K562 (cell line): ENCODE measurements around the gene WNT3. TPM values are rescaled to one million over a fixed set of nuclear protein-coding genes. Genes with fewer than 3 reads are reported as not detected.

Experiments used
- DPF2 ChIP-seq: fragments of 450-650 bp; IDR thresholded peaks from 2 replicates; pipeline ENCODE4 v1.6.1; 2016
- NCOA4 ChIP-seq: fragments of 450-650 bp; IDR thresholded peaks from 2 replicates; pipeline ENCODE4 v1.6.1; 2018; ENCODE audit warnings: mild to moderate bottlenecking; ENCODE audit not compliant: partially characterized antibody
- NRF1 ChIP-seq, 2 experiments: fragments of 450-650 bp; IDR thresholded peaks in 1 of 2; conservative IDR thresholded peaks in 1 of 2; 2 replicates each; pipeline ENCODE4 v1.6.1; 2014; ENCODE audit warnings: mild to moderate bottlenecking in 2 of 2
- OTX1 ChIP-seq: fragments of 450-650 bp; formaldehyde crosslinking; IDR thresholded peaks from 2 replicates; pipeline ENCODE4 v1.4.0; 2022; ENCODE audit warnings: mild to moderate bottlenecking
- TAF7 ChIP-seq: fragments of 450-650 bp; IDR thresholded peaks from 2 replicates; pipeline ENCODE4 v1.6.1; 2016; ENCODE audit warnings: missing genetic modification characterization, missing compliant biosample characterization
- VEZF1 ChIP-seq: fragments of 200-800 bp; sonication (Bioruptor generic); IDR thresholded peaks from 2 replicates; pipeline ENCODE4 v1.6.1; 2017; ENCODE audit warnings: missing genetic modification characterization, missing compliant biosample characterization
- ZNF592 ChIP-seq: fragments of 450-650 bp; IDR thresholded peaks from 2 replicates; pipeline ENCODE4 v1.6.1; 2017; ENCODE audit warnings: antibody characterized with exemption, mild to moderate bottlenecking
- ZNF609 ChIP-seq: sonication (generic); formaldehyde crosslinking; IDR thresholded peaks from 2 replicates; pipeline ENCODE4 v1.8.1; 2023; ENCODE audit warnings: missing genetic modification reagents, mild to moderate bottlenecking, borderline replicate concordance
- ZNF778 ChIP-seq: fragments of 450-650 bp; formaldehyde crosslinking; IDR thresholded peaks from 2 replicates; pipeline ENCODE4 v1.4.0; 2020; ENCODE audit warnings: mild to moderate bottlenecking, moderate library complexity
- polyA plus RNA-seq, 8 experiments: library from polyadenylated mRNA; depleted of rRNA in 4 of 8; stranded (reverse) in 5 of 8; unstranded in 3 of 8; fragments of >200 nt; fragmentation: Nextera tagmentation in 2 of 8; fragmentation: Illumina TruSeq in 1 of 8; extraction: Ambion mirVana in 2 of 8; extraction: Trizol in 1 of 8; gene quantifications; 2 replicates each; pipeline versions ENCODE4 v1.2.1 to v1.2.3, GENCODE V29; 2011 to 2014; ENCODE audit warnings: inconsistent platforms in 1 of 8, missing spikeins in 1 of 8
- total RNA-seq, 7 experiments: library from RNA; depleted of rRNA in 6 of 7; stranded (reverse); fragments of >200 nt in 6 of 7; fragmentation: Illumina TruSeq in 2 of 7; extraction: Trizol in 2 of 7; gene quantifications; 2 replicates each; pipeline versions ENCODE4 v1.2.1 to v1.2.3, GENCODE V29; 2011 to 2021; ENCODE audit warnings: low replicate concordance in 1 of 7
- TF ChIP-seq, protein P1 (sequence below): sonication (generic); IDR thresholded peaks from 2 replicates; pipeline ENCODE4 v1.6.1; 2016

WNT3 gene
- total and polyA plus RNA-seq, 9 of the 15 experiments (the other 6 are each of a cell fraction or from before 2014, with no cell fraction given) = 1.5 to 6.1 (median 3.3) TPM

DNA sequence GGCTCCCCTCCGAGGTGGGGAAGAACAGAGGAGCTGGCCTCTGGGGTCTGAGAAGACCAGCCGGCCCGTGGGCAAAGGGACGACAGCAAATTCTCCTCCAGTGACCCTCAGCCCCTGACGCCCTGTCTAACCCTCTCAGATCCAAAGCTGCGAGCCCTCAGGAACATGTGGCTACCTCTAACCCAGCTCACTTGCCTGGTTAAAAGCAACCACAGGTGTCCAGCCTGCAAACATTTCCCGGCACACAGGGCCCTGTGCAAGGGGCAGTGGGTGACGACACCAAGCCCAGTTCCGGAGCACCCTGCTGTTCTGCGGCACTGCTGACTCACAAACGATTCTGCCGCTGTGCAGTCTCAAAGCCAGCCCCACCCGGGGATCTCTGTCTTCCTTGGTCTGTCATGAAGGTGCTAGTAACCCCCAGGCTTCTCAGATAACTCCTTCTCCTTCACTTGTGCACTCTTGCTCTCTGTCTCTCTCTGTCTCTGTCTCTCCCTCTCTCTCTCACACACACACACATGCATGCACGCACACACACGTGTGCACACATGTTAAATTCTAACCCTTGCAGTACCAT is 23.0 kb downstream of the WNT3 start (continued):
- TF ChIP-seq OTX1 (CRISPR knock-in tag) (peak; percentile 81; the same call in 1 of the 2 replicates), ZNF778 (CRISPR knock-in tag) (no peak), VEZF1 (CRISPR knock-in tag) (peak; percentile 66), ZNF609 (CRISPR knock-in tag) (peak; percentile 15; the same call in 1 of the 2 replicates), DPF2 (peak; percentile 94), NRF1 (conservative IDR thresholded peaks at IDR 0.05 in 1 of 2, IDR thresholded peaks at IDR 0.05 in 1 of 2) (peak; percentile 53 to 54), TAF7 (tag) (0 out of 2 replicates have a peak, but pooled peaks have one; percentile 23), ZNF592 (peak; percentile 92), NCOA4 (peak; percentile 65)
- TF ChIP-seq, protein P1, sequence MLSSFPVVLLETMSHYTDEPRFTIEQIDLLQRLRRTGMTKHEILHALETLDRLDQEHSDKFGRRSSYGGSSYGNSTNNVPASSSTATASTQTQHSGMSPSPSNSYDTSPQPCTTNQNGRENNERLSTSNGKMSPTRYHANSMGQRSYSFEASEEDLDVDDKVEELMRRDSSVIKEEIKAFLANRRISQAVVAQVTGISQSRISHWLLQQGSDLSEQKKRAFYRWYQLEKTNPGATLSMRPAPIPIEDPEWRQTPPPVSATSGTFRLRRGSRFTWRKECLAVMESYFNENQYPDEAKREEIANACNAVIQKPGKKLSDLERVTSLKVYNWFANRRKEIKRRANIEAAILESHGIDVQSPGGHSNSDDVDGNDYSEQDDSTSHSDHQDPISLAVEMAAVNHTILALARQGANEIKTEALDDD = peak; percentile 76
